SU-DHL-6 (cell line): ENCODE data around the gene VPS26B.

ENCODE experiments used
- EZH2phosphoT487 ChIP-seq: fragments of 200-600 bp; sonication (generic), shearing (Covaris generic); conservative IDR thresholded peaks from 2 replicates; pipeline ENCODE4 v1.6.1; 2018; ENCODE audit warnings: mild to moderate bottlenecking, antibody characterized with exemption, low read length, moderate library complexity, mixed read lengths
- TF ChIP-seq, protein P1 (sequence below): fragments of 200-600 bp; sonication (generic); IDR thresholded peaks from one replicate; pipeline ENCODE4 v1.5.1; 2017; ENCODE audit warnings: antibody characterized with exemption, mild to moderate bottlenecking, low read length, moderate library complexity; ENCODE audit not compliant: insufficient read depth, poor library complexity, severe bottlenecking

DNA sequence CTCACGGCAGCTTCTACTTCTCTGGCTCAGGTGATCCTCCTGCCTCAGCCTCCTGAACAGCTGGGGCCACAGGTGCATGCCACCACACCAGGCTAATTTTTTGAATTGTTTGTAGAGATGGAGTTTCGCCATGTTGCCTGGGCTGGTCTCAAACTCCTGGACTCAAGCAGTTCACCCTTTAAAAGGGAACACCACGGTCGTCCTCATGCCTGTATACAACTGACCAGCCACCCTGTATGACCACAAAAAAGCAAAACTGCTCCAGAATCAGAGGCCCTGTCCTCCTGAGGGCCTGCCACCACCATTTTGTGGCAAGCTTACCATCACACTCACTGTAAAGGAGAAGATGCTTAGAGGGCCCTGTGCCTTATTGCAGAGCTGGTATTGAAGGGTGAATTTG lies 53.9 kb downstream of the VPS26B start:
- TF ChIP-seq, protein P1, sequence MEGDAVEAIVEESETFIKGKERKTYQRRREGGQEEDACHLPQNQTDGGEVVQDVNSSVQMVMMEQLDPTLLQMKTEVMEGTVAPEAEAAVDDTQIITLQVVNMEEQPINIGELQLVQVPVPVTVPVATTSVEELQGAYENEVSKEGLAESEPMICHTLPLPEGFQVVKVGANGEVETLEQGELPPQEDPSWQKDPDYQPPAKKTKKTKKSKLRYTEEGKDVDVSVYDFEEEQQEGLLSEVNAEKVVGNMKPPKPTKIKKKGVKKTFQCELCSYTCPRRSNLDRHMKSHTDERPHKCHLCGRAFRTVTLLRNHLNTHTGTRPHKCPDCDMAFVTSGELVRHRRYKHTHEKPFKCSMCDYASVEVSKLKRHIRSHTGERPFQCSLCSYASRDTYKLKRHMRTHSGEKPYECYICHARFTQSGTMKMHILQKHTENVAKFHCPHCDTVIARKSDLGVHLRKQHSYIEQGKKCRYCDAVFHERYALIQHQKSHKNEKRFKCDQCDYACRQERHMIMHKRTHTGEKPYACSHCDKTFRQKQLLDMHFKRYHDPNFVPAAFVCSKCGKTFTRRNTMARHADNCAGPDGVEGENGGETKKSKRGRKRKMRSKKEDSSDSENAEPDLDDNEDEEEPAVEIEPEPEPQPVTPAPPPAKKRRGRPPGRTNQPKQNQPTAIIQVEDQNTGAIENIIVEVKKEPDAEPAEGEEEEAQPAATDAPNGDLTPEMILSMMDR = no peak
- no peak for TF ChIP-seq EZH2phosphoT487
